NCI-H2227 (cell line): ENCODE data around the gene HES5.

Experiments used
- DNase-seq: peaks from one replicate; lab custom pipeline; 2025; ENCODE audit not compliant: unreplicated experiment; lab: John Stamatoyannopoulos, UW

HES5 gene

GRCh38 chr1:2516946-2517345 is 13.1 kb downstream of the HES5 start:
- no peak for DNase-seq

GRCh38 chr1:2516124-2516523 is 13.9 kb downstream of the HES5 start:
- no peak for DNase-seq

- DNase-seq, result no peak
These were observed 14.3 kb downstream of the HES5 start for GRCh38 chr1:2515763-2516080.

GRCh38 chr1:2514863-2515762 is 14.9 kb downstream of the HES5 start:
- DNase-seq, result no peak

- DNase-seq, result no peak
These were observed 16.0 kb downstream of the HES5 start for GRCh38 chr1:2513939-2514652.

GRCh38 chr1:2512862-2513421 is 17.1 kb downstream of the HES5 start:
- DNase-seq, result no peak

GRCh38 chr1:2510366-2511155 is 19.5 kb downstream of the HES5 start:
- no peak for DNase-seq

- no peak for DNase-seq
These were observed 20.5 kb downstream of the HES5 start for GRCh38 chr1:2509589-2509988.

GRCh38 chr1:2508751-2509150 is 21.3 kb downstream of the HES5 start:
- DNase-seq, result no peak

- DNase-seq, result no peak
These were observed 21.9 kb downstream of the HES5 start for GRCh38 chr1:2508180-2508579.

GRCh38 chr1:2507744-2508155 is 22.3 kb downstream of the HES5 start:
- DNase-seq, result no peak

GRCh38 chr1:2506901-2507565 is 23.0 kb downstream of the HES5 start:
- no peak for DNase-seq

- no peak for DNase-seq
These were observed 23.8 kb downstream of the HES5 start for GRCh38 chr1:2506007-2506860.

- DNase-seq, result no peak
These were observed 24.5 kb downstream of the HES5 start for GRCh38 chr1:2505461-2505994.

- no peak for DNase-seq
These were observed 25.2 kb downstream of the HES5 start for GRCh38 chr1:2504949-2505272.

GRCh38 chr1:2504225-2504948 is 25.7 kb downstream of the HES5 start:
- DNase-seq, result no peak

GRCh38 chr1:2503554-2504224 is 26.4 kb downstream of the HES5 start:
- DNase-seq, result no peak
